HepG2 (cell line): ENCODE measurements around the gene DLG1. TPM values are rescaled to one million over a fixed set of nuclear protein-coding genes. Genes with fewer than 3 reads are reported as not detected.

Source experiments
- ETV6 ChIP-seq: sonication (generic); formaldehyde crosslinking; conservative IDR thresholded peaks from 2 replicates; pipeline ENCODE4 v1.4.0; 2020; ENCODE audit warnings: missing genetic modification reagents
- GATAD2A ChIP-seq: IDR thresholded peaks from 2 replicates; pipeline ENCODE4 v1.6.1; 2016
- GMEB1 ChIP-seq: sonication (generic); formaldehyde crosslinking; IDR thresholded peaks from 2 replicates; pipeline ENCODE4 v1.5.1; 2020; ENCODE audit warnings: missing genetic modification reagents, mild to moderate bottlenecking, borderline replicate concordance
- IRF1 ChIP-seq: sonication (generic); formaldehyde crosslinking; IDR thresholded peaks from 2 replicates; pipeline ENCODE4 v1.4.0; 2020; ENCODE audit warnings: low read depth, mild to moderate bottlenecking, missing genetic modification reagents
- MED13 ChIP-seq: sonication (generic); formaldehyde crosslinking; IDR thresholded peaks from 2 replicates; pipeline ENCODE4 v1.5.0; 2020; ENCODE audit warnings: missing genetic modification reagents
- MXD4 ChIP-seq: IDR thresholded peaks from 2 replicates; pipeline ENCODE4 v1.6.1; 2016; ENCODE audit warnings: mild to moderate bottlenecking, missing biosample characterization, missing genetic modification reagents
- NR2C2 ChIP-seq: sonication (generic); formaldehyde crosslinking; IDR thresholded peaks from 2 replicates; pipeline ENCODE4 v1.4.0; 2020; ENCODE audit warnings: missing genetic modification reagents, mild to moderate bottlenecking, moderate library complexity, borderline replicate concordance
- PAWR ChIP-seq: sonication (generic); formaldehyde crosslinking; IDR thresholded peaks from 2 replicates; pipeline ENCODE4 v1.4.0; 2020; ENCODE audit warnings: missing genetic modification reagents, mild to moderate bottlenecking, borderline replicate concordance
- PHF20 ChIP-seq: sonication (generic); formaldehyde crosslinking; IDR thresholded peaks from 2 replicates; pipeline ENCODE4 v1.5.0; 2020; ENCODE audit warnings: mild to moderate bottlenecking, missing genetic modification reagents
- SALL1 ChIP-seq: sonication (generic); formaldehyde crosslinking; IDR thresholded peaks from 2 replicates; pipeline ENCODE4 v1.8.0; 2022; ENCODE audit warnings: mild to moderate bottlenecking, missing genetic modification reagents
- SIX1 ChIP-seq: sonication (generic); formaldehyde crosslinking; IDR thresholded peaks from 2 replicates; pipeline ENCODE4 v1.4.0; 2020; ENCODE audit warnings: missing genetic modification reagents, borderline replicate concordance
- SNAPC2 ChIP-seq: sonication (generic); formaldehyde crosslinking; IDR thresholded peaks from 2 replicates; pipeline ENCODE4 v1.8.1; 2022; ENCODE audit warnings: mild to moderate bottlenecking, missing genetic modification reagents
- SP4 ChIP-seq: sonication (generic); formaldehyde crosslinking; IDR thresholded peaks from 2 replicates; pipeline ENCODE4 v1.8.1; 2023; ENCODE audit warnings: mild to moderate bottlenecking, missing genetic modification reagents
- TBX2 ChIP-seq: sonication (generic); formaldehyde crosslinking; IDR thresholded peaks from 2 replicates; pipeline ENCODE4 v1.5.0; 2020; ENCODE audit warnings: missing genetic modification reagents, mild to moderate bottlenecking, borderline replicate concordance
- ZBTB46 ChIP-seq: sonication (generic); formaldehyde crosslinking; IDR thresholded peaks from 2 replicates; pipeline ENCODE4 v1.4.0; 2020; ENCODE audit warnings: mild to moderate bottlenecking, missing genetic modification reagents, borderline replicate concordance
- ZFP82 ChIP-seq: sonication (generic); formaldehyde crosslinking; IDR thresholded peaks from 2 replicates; pipeline ENCODE4 v1.5.1; 2020; ENCODE audit warnings: mild to moderate bottlenecking, missing genetic modification reagents, borderline replicate concordance
- ZNF136 ChIP-seq: sonication (generic); formaldehyde crosslinking; IDR thresholded peaks from 2 replicates; pipeline ENCODE4 v1.8.1; 2022; ENCODE audit warnings: low read depth, mild to moderate bottlenecking, moderate library complexity, missing genetic modification reagents
- ZNF414 ChIP-seq: sonication (generic); formaldehyde crosslinking; IDR thresholded peaks from 2 replicates; pipeline ENCODE4 v1.5.0; 2020; ENCODE audit warnings: missing genetic modification reagents
- ZNF580 ChIP-seq: IDR thresholded peaks from 2 replicates; pipeline ENCODE4 v1.6.1; 2016; ENCODE audit warnings: low read depth, borderline replicate concordance
- ZNF710 ChIP-seq: sonication (generic); formaldehyde crosslinking; IDR thresholded peaks from 2 replicates; pipeline ENCODE4 v1.5.0; 2020; ENCODE audit warnings: mild to moderate bottlenecking, missing genetic modification reagents, borderline replicate concordance
- ZNF790 ChIP-seq: sonication (generic); formaldehyde crosslinking; IDR thresholded peaks from 2 replicates; pipeline ENCODE4 v1.8.0; 2022; ENCODE audit warnings: missing genetic modification reagents, mild to moderate bottlenecking, borderline replicate concordance
- ZZZ3 ChIP-seq: sonication (generic); formaldehyde crosslinking; IDR thresholded peaks from 2 replicates; pipeline ENCODE4 v1.4.0; 2020; ENCODE audit warnings: missing genetic modification reagents, mild to moderate bottlenecking, borderline replicate concordance
- polyA plus RNA-seq, 8 experiments: library from polyadenylated mRNA; depleted of rRNA in 3 of 8; stranded (reverse) in 7 of 8; unstranded in 1 of 8; fragments of >200 nt; fragmentation: Illumina TruSeq in 4 of 8; extraction: Trizol in 4 of 8; gene quantifications; 2 replicates each; pipeline versions ENCODE4 v1.2.1 to v1.2.3, GENCODE V29; 2011 to 2016; ENCODE audit warnings: low read depth in 4 of 8, missing spikeins in 1 of 8, mixed read lengths in 1 of 8; ENCODE audit not compliant: insufficient read depth in 1 of 8
- total RNA-seq, 5 experiments: library from RNA; depleted of rRNA; stranded (reverse); fragments of >200 nt; fragmentation: Illumina TruSeq; extraction: Trizol; gene quantifications; 2 replicates each; pipeline ENCODE4 v1.2.3, GENCODE V29; 2016; ENCODE audit warnings: low read depth in 1 of 5

Gene DLG1
- total and polyA plus RNA-seq, 2 of the 13 experiments (the other 11 are each of a cell fraction or from before 2014, with no cell fraction given): 30.5 to 104 TPM

GRCh38 chr3:197298341-197298944 is at the start of gene DLG1 (continued):
- TF ChIP-seq GMEB1 (no peak; the same call in 1 of the 2 replicates), IRF1 (CRISPR knock-in tag) (0 out of 2 replicates have a peak, but pooled peaks have one; percentile 24), ZZZ3 (CRISPR knock-in tag) (0 out of 2 replicates have a peak, but pooled peaks have one; percentile 40), ZNF790 (no peak), ZNF136 (0 out of 2 replicates have a peak, but pooled peaks have one; percentile 66), MXD4 (CRISPR knock-in tag) (0 out of 2 replicates have a peak, but pooled peaks have one; percentile 45), SP4 (peak; percentile 6; the same call in 1 of the 2 replicates), ZNF414 (no peak), PAWR (CRISPR knock-in tag) (no peak), ZNF580 (CRISPR knock-in tag) (0 out of 2 replicates have a peak, but pooled peaks have one; percentile 9), SNAPC2 (CRISPR knock-in tag) (no peak), SALL1 (CRISPR knock-in tag) (peak; percentile 20), SIX1 (no peak), MED13 (CRISPR knock-in tag) (no peak), NR2C2 (0 out of 2 replicates have a peak, but pooled peaks have one; percentile 8), TBX2 (CRISPR knock-in tag) (peak; percentile 46; the same call in 1 of the 2 replicates), GATAD2A (CRISPR knock-in tag) (no peak), ZFP82 (CRISPR knock-in tag) (peak; percentile 26; the same call in 1 of the 2 replicates), PHF20 (peak; percentile 35; the same call in 1 of the 2 replicates), ZBTB46 (CRISPR knock-in tag) (no peak; the same call in 1 of the 2 replicates), ZNF710 (CRISPR knock-in tag) (0 out of 2 replicates have a peak, but pooled peaks have one; percentile 35), ETV6 (CRISPR knock-in tag) (0 out of 2 replicates have a peak, but pooled peaks have one; percentile 32)
